Measurements from ENCODE around the gene VCAN.

The VCAN gene

GRCh38 chr5:83428890-83429289 is 42.7 kb upstream of the VCAN start:
- ChIA-PET POLR2A (no interaction called here), CTCF (interaction anchor here (1.2 to 2.6 kb wide), 3 partner anchors 10 to 23 kb away, joined by 4 to 9 read pairs (median 5); no protein-coding TSS in a partner anchor)
- no peaks in the 10 kb centered on the region for H3K36me3 ChIP-seq (ENCODE audit: control insufficient read depth in 2 of 2, insufficient read depth in 1 of 2, low read length in 2 of 2)
- H3K9me3 ChIP-seq (ENCODE audit: control insufficient read depth, insufficient read depth, low read depth, low read length) = no peaks in the 10 kb centered on the region
- no peak overlapping the region for H3K27ac ChIP-seq (ENCODE audit: extremely low read depth, low read depth, low read length)
- no peak overlapping the region for H3K4me3 ChIP-seq (ENCODE audit: low read depth, low read length)
- H3K4me1 ChIP-seq (ENCODE audit: control insufficient read depth, insufficient read depth, low read length) = no peaks in the 10 kb centered on the region
- no peak for TF ChIP-seq REST (tag by site-specific recombination; IDR thresholded peaks at IDR 0.05)
- TF ChIP-seq ZNF302 (tag by site-specific recombination; IDR thresholded peaks at IDR 0.05; ENCODE audit: low read depth) = no peak
- no peak for TF ChIP-seq ZNF747 (tag by site-specific recombination; IDR thresholded peaks at IDR 0.05)
- TF ChIP-seq MZF1 (tag by site-specific recombination; IDR thresholded peaks at IDR 0.05; ENCODE audit: borderline replicate concordance) = no peak
- no peak for TF ChIP-seq ZNF639 (tag by site-specific recombination; IDR thresholded peaks at IDR 0.05)
- TF ChIP-seq ZNF660 (tag by site-specific recombination; IDR thresholded peaks at IDR 0.05) = no peak
- no peak for TF ChIP-seq ZNF140 (tag by site-specific recombination; IDR thresholded peaks at IDR 0.05)
- TF ChIP-seq ZNF2 (tag by site-specific recombination; IDR thresholded peaks at IDR 0.05) = no peak

- POLR2A ChIA-PET = no interaction called here
- Histone ChIP-seq H3K9me3 (ENCODE audit: control insufficient read depth, insufficient read depth, low read depth, low read length) (no peaks in the 10 kb centered on the region), H3K36me3 (ENCODE audit: control insufficient read depth in 2 of 2, insufficient read depth in 1 of 2, low read length in 2 of 2) (no peaks in the 10 kb centered on the region), H3K27ac (ENCODE audit: extremely low read depth, low read depth, low read length) (no peak overlapping the region), H3K4me3 (ENCODE audit: low read depth, low read length) (no peak overlapping the region), H3K4me1 (ENCODE audit: control insufficient read depth, insufficient read depth, low read length) (no peaks in the 10 kb centered on the region)
- CTCF ChIA-PET = interaction anchor here (0.6 to 2.6 kb wide), 21 partner anchors 9 to 1181 kb away, joined by 3 to 9 read pairs (median 4); no protein-coding TSS in a partner anchor
- TF ChIP-seq ZNF654 (tag by site-specific recombination; IDR thresholded peaks at IDR 0.05; ENCODE audit: low read depth) = peak; percentile 89
- TF ChIP-seq ZSCAN16 (tag by site-specific recombination; IDR thresholded peaks at IDR 0.05) = no peak
- peak; percentile 53; the same call in 1 of the 2 replicates for TF ChIP-seq ZNF660 (tag by site-specific recombination; IDR thresholded peaks at IDR 0.05)
- TF ChIP-seq ZNF138 (tag by site-specific recombination; IDR thresholded peaks at IDR 0.05; ENCODE audit: borderline replicate concordance) = no peak
- no peak for TF ChIP-seq ZNF600 (tag by site-specific recombination; IDR thresholded peaks at IDR 0.05)
- no peak for TF ChIP-seq ZNF701 (tag by site-specific recombination; IDR thresholded peaks at IDR 0.05)
- no peak for TF ChIP-seq ZNF518A (tag by site-specific recombination; conservative IDR thresholded peaks at IDR 0.05; ENCODE audit: low read depth)
- no peak for TF ChIP-seq ZNF239 (tag by site-specific recombination; IDR thresholded peaks at IDR 0.05)
- TF ChIP-seq ZNF416 (tag by site-specific recombination; IDR thresholded peaks at IDR 0.05) = no peak
- TF ChIP-seq ZNF2 (tag by site-specific recombination; IDR thresholded peaks at IDR 0.05) = peak; percentile 56; the same call in 1 of the 2 replicates
- TF ChIP-seq TRIM28 (IDR thresholded peaks at IDR 0.05; ENCODE audit: borderline replicate concordance, low read length) = 0 out of 2 replicates have a peak, but pooled peaks have one; percentile 43
- no peak for TF ChIP-seq ZNF692 (tag by site-specific recombination; IDR thresholded peaks at IDR 0.05)
- TF ChIP-seq MEIS1 (CRISPR knock-in tag; IDR thresholded peaks at IDR 0.05; ENCODE audit: borderline replicate concordance) = no peak
- no peak for TF ChIP-seq ZNF121 (tag by site-specific recombination; IDR thresholded peaks at IDR 0.05)
- no peak for TF ChIP-seq ZNF843 (tag by site-specific recombination; IDR thresholded peaks at IDR 0.05)
- no peak for TF ChIP-seq ZNF292 (tag by site-specific recombination; IDR thresholded peaks at IDR 0.05; ENCODE audit: borderline replicate concordance, low read depth)
Observed at GRCh38 chr5:83430130-83431010, 41.2 kb upstream of the VCAN start.

All from HEK293 (cell line).